Rectal smooth muscle tissue (tissue), 1 donor: Measurements from ENCODE around the gene ROGDI.

Experiments used
- H3K27ac ChIP-seq: one replicate; pipeline ENCODE4 v1.7.0; 2013; ENCODE audit warnings: low read depth, low read length, inconsistent platforms
- H3K27me3 ChIP-seq: one replicate; pipeline ENCODE4 v1.7.0; 2013; ENCODE audit warnings: low read length; ENCODE audit not compliant: control insufficient read depth, insufficient read depth
- H3K36me3 ChIP-seq: one replicate; pipeline ENCODE4 v1.7.0; 2013; ENCODE audit warnings: low read length; ENCODE audit not compliant: control insufficient read depth, insufficient read depth
- H3K4me1 ChIP-seq: one replicate; pipeline ENCODE4 v1.7.0; 2013; ENCODE audit warnings: low read length; ENCODE audit not compliant: control insufficient read depth, insufficient read depth
- H3K4me3 ChIP-seq: one replicate; pipeline ENCODE4 v1.7.0; 2013; ENCODE audit warnings: low read length
- H3K9ac ChIP-seq: one replicate; pipeline ENCODE4 v1.7.0; 2013; ENCODE audit warnings: low read length

Gene ROGDI

GRCh38 chr16:4749700-4750257 lies 52.7 kb downstream of the ROGDI start:
- Histone ChIP-seq H3K36me3 (peaks cover 19% of the 10 kb centered on the region), H3K27me3 (no peaks in the 10 kb centered on the region), H3K9ac (no peak overlapping the region), H3K27ac (no peak overlapping the region), H3K4me3 (no peak overlapping the region), H3K4me1 (no peaks in the 10 kb centered on the region)

- H3K27me3 ChIP-seq = no peaks in the 10 kb centered on the region
- H3K27ac ChIP-seq = no peak overlapping the region
- H3K4me3 ChIP-seq = no peak overlapping the region
- H3K9ac ChIP-seq = no peak overlapping the region
- peaks cover 18% of the 10 kb centered on the region for H3K36me3 ChIP-seq
- no peaks in the 10 kb centered on the region for H3K4me1 ChIP-seq
Measured at GRCh38 chr16:4748682-4749411, 53.6 kb downstream of the ROGDI start.

- H3K9ac ChIP-seq = no peak overlapping the region
- H3K4me3 ChIP-seq = no peak overlapping the region
- peaks cover 16% of the 10 kb centered on the region for H3K36me3 ChIP-seq
- H3K27me3 ChIP-seq = no peaks in the 10 kb centered on the region
- no peaks in the 10 kb centered on the region for H3K4me1 ChIP-seq
- H3K27ac ChIP-seq = no peak overlapping the region
Measured at GRCh38 chr16:4747906-4748681, 54.3 kb downstream of the ROGDI start.

- H3K9ac ChIP-seq = no peak overlapping the region
- no peak overlapping the region for H3K27ac ChIP-seq
- peaks cover 8% of the 10 kb centered on the region for H3K36me3 ChIP-seq
- H3K4me3 ChIP-seq = no peak overlapping the region
- no peaks in the 10 kb centered on the region for H3K4me1 ChIP-seq
- H3K27me3 ChIP-seq = no peaks in the 10 kb centered on the region
Measured at GRCh38 chr16:4746991-4747574, 55.4 kb downstream of the ROGDI start.
